Amniotic epithelial cell (primary cell): Measurements from ENCODE around the gene CA5A.
"Not testable (repeated sequence)": the region's sequence is repeated elsewhere in the genome, so short reads cannot be mapped to it uniquely, and the experiment has no call there.

Experiments used
- DNase-seq: peaks from one replicate; pipeline ENCODE4 v3.0.0-alpha.2; 2010; ENCODE audit warnings: low read depth

The CA5A gene

GRCh38 chr16:87894005-87894404 is 42.3 kb downstream of the CA5A start:
- not testable (repeated sequence) for DNase-seq

DNA sequence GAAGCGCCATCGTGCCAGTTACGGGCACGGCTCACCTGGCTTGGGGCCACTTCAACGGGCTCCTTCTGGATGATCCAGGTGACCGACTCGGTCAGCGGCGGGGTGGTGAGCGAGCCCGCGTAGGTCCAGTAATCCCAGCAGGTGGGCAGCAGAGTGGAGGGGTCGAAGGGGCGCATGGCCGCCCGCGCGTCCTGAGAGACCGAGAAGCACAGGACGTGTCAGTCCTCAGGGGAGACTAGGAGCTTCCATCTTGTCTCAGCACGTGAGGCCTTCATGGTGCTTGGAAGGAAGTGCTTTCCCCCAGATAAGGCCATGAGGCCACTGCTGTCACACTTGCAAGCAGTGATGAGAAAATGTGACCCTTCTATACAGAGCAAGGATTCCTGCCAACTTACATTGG is 44.6 kb downstream of the CA5A start:
- DNase-seq, result no peak

DNA sequence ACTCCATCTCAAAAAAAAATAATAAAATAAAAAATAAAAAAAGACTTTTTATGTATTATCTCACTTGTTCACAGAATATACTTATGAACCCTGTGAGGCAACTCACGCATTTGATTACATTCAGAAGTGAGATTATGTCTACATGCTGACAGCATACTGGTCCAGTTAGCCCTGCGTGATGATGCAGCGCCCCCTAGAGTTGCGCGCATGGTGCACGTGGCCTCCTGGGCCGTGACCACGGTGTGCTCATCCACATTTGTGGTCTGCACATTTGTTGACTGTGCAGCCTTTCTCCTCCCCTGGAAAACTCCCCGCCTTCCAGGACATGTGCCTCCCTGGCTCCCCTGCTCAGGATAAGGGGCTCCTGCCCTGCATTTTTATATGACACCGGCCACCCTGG is 46.6 kb downstream of the CA5A start:
- peak; percentile 10 for DNase-seq

DNA sequence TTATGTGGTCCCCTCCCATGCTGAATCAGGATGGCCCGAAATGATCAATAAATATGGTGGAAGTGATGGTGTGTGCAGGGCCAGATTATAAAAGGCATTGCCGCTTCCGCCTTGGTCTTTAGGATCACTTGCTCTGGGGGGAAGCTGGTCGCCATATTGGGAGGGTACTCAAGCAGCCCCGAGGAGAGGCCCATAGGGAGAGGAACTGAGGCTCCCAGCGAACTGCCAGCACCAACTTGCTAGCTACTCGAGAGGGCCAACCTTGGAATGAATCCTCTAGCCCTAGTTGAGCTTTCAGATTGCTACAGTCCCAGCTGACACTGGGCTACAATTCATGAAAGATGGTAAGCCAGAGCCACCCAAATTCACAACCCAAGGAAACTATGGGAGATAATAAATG is 48.0 kb downstream of the CA5A start:
- DNase-seq, result not testable (repeated sequence)

DNA sequence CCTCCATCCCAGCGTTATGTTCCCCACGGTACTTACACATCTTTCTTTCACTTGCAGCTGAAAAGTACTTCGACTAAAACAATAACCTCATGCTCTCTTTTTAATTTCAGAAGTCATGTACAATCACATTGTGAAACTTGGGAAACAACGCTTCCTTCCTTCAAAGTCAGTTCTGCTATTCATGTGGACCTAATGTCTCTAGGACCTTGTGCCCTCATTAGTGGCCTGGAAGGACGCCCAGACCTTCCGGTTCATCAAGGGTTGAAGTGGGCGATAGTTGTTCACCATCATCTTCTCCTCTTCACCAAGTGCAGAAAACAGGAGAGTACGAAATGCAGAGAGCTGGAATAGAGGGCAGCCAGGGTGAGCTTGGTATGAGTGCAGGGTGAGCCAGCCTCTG is 48.4 kb downstream of the CA5A start:
- not testable (repeated sequence) for DNase-seq

GRCh38 chr16:87885371-87885967 is 50.9 kb downstream of the CA5A start:
- not testable (repeated sequence) for DNase-seq

- no peak for DNase-seq
Measured at GRCh38 chr16:87882436-87883019, 53.8 kb downstream of the CA5A start.

DNA sequence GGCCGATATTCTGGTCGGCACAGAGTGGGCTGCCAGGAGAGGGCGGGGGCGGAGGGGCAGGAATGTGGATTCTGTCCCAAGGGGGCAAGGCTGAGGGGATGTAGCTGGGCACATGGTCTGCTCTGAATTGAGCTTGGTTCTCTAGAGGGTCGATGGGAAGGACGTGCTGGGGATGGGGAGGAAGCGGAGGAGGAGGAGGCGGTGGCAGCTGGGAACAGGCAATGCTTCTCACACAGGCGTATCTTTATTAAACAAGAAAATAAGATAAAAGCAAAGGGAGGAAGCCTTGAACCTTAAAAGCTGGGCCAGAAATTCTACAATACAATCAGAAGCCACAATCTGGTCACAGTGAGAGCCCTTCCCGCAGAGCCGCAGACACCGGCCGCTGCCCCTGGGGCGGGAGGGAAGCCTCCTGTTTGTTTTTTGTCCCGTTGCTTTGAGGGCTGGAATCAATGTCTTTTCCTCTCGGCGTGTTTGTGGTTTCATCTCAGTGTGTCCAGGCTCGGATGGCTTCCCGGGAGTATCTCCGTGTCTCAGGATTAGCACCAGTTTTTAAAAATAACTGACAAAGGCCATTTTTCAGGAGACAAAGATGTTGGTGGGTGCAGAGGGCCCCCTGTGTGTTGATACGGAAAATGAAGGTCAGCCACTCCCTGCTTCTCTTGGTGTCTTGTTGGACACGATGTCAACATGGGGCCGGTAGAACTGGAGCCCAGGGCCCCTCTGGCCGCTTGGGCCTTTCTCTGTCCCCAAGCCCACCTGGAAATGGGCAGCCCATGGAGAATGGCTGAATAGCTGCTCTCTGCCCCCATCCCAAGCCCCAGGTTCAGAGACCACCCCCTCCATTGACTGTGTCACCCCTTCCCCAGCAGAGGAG is 54.8 kb downstream of the CA5A start:
- no peak for DNase-seq

DNA sequence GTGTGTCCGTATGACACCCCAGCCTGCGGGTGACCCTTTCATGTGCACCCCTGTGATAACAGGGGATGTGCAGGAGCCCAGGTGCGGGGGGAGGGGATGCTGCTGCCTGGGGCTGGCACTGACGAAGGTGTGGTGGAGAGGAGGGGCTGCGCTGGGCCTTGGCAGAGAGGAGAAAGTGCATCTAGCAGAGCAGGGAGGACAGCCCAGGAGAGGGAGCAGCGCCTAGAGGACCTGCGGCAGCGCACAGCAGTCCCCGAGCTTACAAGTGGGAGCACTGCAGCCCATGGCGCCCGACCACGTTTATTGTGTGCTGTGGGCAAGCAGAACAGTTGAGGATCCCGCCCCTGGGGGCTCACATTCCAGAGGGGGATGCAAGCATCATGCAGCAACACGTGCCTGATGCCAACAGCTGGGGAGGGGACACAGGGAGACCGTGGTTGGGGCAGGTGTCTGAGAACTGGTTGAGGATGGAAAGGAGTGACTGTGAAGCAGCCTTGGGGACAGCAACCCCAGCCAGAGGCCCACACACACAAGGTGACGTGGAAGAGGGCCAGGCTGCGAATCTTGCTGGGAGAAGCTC is 56.1 kb downstream of the CA5A start:
- DNase-seq, result no peak

GRCh38 chr16:87879411-87880013 is 56.8 kb downstream of the CA5A start:
- not testable (repeated sequence) for DNase-seq

GRCh38 chr16:87878704-87879103 is 57.6 kb downstream of the CA5A start:
- no peak for DNase-seq

DNA sequence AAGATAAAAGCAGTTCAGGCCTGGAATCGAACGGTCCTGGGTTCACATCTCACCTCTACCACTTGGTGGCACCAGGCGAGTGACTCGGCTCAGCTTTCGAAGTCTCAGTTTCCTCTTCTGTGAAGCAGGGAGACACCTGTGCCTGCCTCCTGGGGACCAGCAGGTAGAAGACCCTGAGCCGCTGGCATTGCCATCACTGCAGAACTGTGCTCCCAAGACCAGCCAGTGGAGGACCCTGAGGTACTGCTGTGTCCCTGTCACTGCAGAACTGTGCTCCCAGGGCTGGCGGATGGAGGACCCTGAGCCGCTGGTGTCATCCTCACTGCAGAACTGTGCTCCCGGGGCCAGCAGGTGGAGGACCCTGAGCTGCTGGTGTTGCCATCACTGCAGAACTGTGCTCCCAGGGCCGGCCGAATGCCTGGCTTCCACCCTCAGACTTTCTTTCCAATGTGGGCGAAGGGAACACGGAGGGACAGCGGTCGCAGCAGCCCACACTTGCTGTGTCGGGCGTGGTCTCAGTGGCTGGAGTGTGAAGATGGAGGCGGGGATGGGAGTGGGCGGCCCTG is 58.3 kb downstream of the CA5A start:
- no peak for DNase-seq

GRCh38 chr16:87874639-87875427 is 61.5 kb downstream of the CA5A start:
- no peak for DNase-seq

DNA sequence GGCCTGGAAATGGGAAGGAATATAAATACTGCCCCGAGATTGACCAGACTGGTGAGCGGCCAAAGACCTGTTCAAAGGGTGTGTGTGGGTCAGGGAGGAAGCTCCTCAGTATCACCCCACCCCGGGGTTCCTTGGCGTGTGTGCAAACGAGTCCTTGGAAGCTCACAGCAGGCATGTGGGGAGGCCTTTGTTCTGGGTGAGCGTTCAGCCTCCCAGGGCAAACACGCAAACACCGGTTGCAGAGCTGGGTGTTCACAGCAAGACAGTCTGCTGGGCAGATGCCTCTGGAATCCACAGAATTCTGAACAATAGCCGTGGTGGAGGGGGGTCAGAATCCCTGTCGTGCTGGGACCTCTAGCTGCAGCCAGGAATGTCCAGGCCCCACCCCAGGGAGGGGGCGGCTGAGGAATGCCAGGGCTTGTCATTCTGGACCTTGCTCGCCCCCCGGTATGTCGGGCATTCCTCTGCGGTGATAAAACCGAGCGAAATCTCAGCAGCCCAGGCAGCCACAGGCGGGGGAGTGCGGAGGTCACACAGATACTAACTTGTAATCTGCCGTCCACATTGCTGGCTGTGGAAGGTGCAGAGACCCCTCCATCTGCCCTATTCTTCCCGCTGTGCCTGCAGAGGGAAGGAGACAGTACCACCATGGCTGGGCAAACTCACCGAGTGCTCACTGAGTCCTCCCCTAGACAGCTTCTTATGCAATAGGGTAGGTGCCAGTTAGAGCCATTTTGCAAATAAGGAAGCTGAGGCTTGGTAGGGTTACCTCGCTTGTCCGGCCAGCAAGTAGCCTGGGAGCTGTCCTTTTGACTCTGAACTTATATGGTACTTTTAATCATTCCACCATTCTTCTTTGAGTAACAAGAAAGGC is 65.7 kb downstream of the CA5A start:
- DNase-seq, result peak; percentile 81

DNA sequence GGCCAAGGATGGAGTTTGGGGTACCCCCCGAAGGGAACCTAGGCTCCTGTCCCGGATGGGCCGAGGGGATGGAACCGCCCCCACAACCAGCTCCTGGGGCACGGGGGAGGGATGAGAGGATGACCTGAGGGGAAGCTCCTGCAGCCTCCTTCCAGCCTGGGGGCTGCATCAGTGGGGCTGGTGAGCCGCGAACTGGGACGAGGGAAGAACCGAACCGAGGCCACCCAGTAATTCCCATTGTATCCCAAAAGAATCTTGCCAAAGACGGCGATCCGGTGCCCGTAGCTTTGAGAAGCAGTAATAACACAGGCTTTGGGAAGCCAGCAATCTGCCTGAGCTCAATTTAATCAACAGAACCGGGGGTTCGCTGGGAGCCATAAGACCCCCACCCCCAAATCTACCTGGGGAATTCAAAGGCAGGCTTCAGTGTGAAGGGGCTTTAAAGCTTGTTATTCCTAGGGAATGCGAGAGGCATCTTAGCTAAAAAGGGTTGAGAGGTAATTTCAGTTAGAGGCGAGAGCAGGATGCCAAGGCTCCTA is 66.4 kb downstream of the CA5A start:
- not testable (repeated sequence) for DNase-seq

DNA sequence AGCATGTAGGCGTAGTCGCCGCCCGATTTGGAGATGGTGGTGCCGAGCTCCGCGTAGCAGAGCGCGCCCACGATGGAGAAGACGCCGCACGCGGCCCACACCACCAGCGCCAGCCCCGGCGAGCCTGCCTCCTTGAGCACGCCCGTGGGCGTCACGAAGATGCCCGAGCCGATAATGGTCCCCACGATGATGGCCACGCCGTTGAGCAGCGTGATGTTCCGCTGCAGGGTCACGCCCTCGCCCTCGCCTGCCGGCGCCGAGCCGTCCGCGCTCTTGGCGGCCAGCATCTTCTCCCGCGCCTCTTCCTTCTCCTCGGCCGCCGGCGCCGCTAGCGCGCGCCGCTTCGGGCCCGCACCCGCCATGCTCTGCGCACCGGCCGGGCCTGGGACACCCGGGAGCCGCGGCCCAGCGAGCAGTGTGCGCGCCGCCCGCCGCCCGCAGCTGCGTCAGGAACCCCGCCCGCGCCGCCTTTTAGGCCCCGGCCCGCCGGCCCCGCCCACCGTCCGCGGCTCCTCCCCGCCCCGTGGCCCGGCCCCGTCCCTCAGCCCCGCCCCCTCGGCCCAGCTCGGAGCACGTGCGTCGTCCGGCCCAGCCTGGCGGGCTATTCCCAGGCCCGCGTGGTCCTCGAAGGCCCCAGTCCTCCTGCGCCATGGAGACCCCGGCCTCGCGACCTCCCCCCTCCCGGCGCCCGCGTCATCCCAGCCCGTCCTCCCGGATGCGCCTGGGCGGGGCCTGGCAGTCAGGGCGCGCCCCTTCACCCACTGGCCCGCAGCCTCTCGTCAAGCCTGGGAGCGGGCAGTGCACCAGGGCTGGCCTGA is 67.1 kb downstream of the CA5A start, which contains the start of gene SLC7A5:
TSS of gene SLC7A5 (minus strand) at position 447 of the 818 bp plus-strand sequence. CDS start at position 362, 85 bp downstream.
- peak; percentile 39 for DNase-seq

- DNase-seq, result peak; percentile 91
Measured at GRCh38 chr16:87868254-87869029, 67.9 kb downstream of the CA5A start.
